Measurements from ENCODE around the gene ITGBL1. TPM values are rescaled to one million over a fixed set of nuclear protein-coding genes. Genes with fewer than 3 reads are reported as not detected.

Gene ITGBL1
- total and polyA plus RNA-seq, 2 experiments from 2014 or later = 0.29 TPM; not detected in 1

DNA sequence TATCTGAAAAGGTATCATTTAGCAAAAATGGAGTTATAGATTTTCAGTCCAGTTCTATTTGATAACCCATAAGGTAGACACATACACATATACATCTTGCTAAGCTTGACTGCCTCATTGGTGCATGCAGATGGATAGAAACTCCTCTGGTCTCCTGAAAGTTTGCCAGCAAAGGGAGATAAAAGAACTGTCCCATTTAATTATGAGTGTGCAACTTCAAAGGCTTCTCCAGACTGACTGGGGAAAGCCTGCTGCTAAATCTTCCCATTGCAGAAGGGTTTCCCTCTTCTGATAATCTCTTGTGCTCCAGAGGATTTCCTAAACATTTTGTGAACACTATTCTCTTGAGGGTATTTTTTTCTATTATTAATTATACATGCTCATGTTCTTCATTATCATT, 131.9 kb downstream of the ITGBL1 start (continued):
- TF ChIP-seq, protein P1, sequence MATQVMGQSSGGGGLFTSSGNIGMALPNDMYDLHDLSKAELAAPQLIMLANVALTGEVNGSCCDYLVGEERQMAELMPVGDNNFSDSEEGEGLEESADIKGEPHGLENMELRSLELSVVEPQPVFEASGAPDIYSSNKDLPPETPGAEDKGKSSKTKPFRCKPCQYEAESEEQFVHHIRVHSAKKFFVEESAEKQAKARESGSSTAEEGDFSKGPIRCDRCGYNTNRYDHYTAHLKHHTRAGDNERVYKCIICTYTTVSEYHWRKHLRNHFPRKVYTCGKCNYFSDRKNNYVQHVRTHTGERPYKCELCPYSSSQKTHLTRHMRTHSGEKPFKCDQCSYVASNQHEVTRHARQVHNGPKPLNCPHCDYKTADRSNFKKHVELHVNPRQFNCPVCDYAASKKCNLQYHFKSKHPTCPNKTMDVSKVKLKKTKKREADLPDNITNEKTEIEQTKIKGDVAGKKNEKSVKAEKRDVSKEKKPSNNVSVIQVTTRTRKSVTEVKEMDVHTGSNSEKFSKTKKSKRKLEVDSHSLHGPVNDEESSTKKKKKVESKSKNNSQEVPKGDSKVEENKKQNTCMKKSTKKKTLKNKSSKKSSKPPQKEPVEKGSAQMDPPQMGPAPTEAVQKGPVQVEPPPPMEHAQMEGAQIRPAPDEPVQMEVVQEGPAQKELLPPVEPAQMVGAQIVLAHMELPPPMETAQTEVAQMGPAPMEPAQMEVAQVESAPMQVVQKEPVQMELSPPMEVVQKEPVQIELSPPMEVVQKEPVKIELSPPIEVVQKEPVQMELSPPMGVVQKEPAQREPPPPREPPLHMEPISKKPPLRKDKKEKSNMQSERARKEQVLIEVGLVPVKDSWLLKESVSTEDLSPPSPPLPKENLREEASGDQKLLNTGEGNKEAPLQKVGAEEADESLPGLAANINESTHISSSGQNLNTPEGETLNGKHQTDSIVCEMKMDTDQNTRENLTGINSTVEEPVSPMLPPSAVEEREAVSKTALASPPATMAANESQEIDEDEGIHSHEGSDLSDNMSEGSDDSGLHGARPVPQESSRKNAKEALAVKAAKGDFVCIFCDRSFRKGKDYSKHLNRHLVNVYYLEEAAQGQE (IDR thresholded peaks at IDR 0.05; ENCODE audit: unreplicated experiment) = no peak
- TF ChIP-seq, protein P2, sequence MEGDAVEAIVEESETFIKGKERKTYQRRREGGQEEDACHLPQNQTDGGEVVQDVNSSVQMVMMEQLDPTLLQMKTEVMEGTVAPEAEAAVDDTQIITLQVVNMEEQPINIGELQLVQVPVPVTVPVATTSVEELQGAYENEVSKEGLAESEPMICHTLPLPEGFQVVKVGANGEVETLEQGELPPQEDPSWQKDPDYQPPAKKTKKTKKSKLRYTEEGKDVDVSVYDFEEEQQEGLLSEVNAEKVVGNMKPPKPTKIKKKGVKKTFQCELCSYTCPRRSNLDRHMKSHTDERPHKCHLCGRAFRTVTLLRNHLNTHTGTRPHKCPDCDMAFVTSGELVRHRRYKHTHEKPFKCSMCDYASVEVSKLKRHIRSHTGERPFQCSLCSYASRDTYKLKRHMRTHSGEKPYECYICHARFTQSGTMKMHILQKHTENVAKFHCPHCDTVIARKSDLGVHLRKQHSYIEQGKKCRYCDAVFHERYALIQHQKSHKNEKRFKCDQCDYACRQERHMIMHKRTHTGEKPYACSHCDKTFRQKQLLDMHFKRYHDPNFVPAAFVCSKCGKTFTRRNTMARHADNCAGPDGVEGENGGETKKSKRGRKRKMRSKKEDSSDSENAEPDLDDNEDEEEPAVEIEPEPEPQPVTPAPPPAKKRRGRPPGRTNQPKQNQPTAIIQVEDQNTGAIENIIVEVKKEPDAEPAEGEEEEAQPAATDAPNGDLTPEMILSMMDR (conservative IDR thresholded peaks at IDR 0.05; ENCODE audit: low read depth in 2 of 2) = no peak
- no peak for TF ChIP-seq EZH2 (IDR thresholded peaks at IDR 0.05; ENCODE audit: low read depth, unreplicated experiment)
- TF ChIP-seq EZH2phosphoT487 (IDR thresholded peaks at IDR 0.05; ENCODE audit: unreplicated experiment) = no peak
- TF ChIP-seq CREB1 (CRISPR knock-in tag; IDR thresholded peaks at IDR 0.05; ENCODE audit: low read depth) = no peak
- no peak for TF ChIP-seq ZNF331 (CRISPR knock-in tag; IDR thresholded peaks at IDR 0.05; ENCODE audit: low read depth)

DNA sequence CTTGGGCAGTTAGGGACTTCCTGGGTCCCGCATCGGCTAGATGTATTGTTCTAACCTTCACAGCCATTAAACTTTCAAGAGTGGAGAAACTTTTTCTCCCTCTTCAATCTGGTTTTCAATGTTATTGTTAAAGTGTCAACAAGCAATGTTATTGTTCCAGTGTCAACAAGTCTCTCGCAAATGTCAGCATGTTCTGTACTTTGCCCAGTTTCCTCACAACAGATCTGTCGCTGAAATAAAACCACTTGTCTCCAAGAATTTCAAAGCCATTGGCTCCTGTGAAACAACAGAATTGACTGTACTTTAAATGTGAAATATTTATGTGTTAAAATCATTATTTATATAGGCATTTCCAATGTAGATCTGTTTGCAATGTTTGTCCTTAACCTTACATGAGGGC, 138.0 kb downstream of the ITGBL1 start:
- Histone ChIP-seq H2AFZ (no peak overlapping the region; the same call in 1 of the 2 replicates), H3F3A (replicated peaks; ENCODE audit: low read depth) (no peaks in the 10 kb centered on the region), H4K20me1 (replicated peaks; ENCODE audit: insufficient read depth) (no peaks in the 10 kb centered on the region), H3K4me1 (ENCODE audit: insufficient read depth) (no peaks in the 10 kb centered on the region), H3K9me2 (ENCODE audit: insufficient read depth) (no peaks in the 10 kb centered on the region; the same call in 1 of the 2 replicates), H3K27me3 (ENCODE audit: insufficient read depth) (no peaks in the 10 kb centered on the region), H3K79me2 (replicated peaks; ENCODE audit: insufficient read depth) (no peaks in the 10 kb centered on the region), H3K4me2 (no peak overlapping the region), H3K4me3 (no peak overlapping the region), H3K36me3 (ENCODE audit: insufficient read depth) (no peaks in the 10 kb centered on the region), H3K27ac (ENCODE audit: low read depth) (no peak overlapping the region)
- ATAC-seq = no peak
- Mint-ChIP-seq H3K9me3 (peaks cover 3% of the 10 kb centered on the region; the same call in 1 of the 3 replicates), H3K27ac (no peak overlapping the region), H3K4me1 (no peaks in the 10 kb centered on the region), H3K4me3 (no peak overlapping the region), H3K36me3 (ENCODE audit: low read depth) (no peaks in the 10 kb centered on the region), H3K27me3 (ENCODE audit: insufficient read depth, low read depth, poor library complexity) (peaks cover 2% of the 10 kb centered on the region)
- DNase-seq (ENCODE audit: low spot score) = no peak
- TF ChIP-seq, protein P3, sequence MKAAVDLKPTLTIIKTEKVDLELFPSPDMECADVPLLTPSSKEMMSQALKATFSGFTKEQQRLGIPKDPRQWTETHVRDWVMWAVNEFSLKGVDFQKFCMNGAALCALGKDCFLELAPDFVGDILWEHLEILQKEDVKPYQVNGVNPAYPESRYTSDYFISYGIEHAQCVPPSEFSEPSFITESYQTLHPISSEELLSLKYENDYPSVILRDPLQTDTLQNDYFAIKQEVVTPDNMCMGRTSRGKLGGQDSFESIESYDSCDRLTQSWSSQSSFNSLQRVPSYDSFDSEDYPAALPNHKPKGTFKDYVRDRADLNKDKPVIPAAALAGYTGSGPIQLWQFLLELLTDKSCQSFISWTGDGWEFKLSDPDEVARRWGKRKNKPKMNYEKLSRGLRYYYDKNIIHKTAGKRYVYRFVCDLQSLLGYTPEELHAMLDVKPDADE (IDR thresholded peaks at IDR 0.05) = no peak
- TF ChIP-seq, protein P2 (conservative IDR thresholded peaks at IDR 0.05; ENCODE audit: low read depth in 2 of 2) = no peak

Measured in GM23338 (cell line).